ENCODE data around the gene UVRAG.
"Not testable (repeated sequence)": the region's sequence is repeated elsewhere in the genome, so short reads cannot be mapped to it uniquely, and the experiment has no call there.

The UVRAG gene

GRCh38 chr11:75836417-75836816 lies 21.4 kb downstream of the UVRAG start:
- DNase-seq (ENCODE audit: low read depth, low spot score), result no peak

- no peak for DNase-seq (ENCODE audit: low read depth, low spot score)
These were observed 24.8 kb downstream of the UVRAG start for GRCh38 chr11:75839851-75840250.

- DNase-seq (ENCODE audit: low read depth, low spot score), result no peak
These were observed 25.5 kb downstream of the UVRAG start for GRCh38 chr11:75840522-75840921.

- no peak for DNase-seq (ENCODE audit: low read depth, low spot score)
These were observed 26.7 kb downstream of the UVRAG start for GRCh38 chr11:75841739-75842138.

GRCh38 chr11:75845324-75845723 lies 30.3 kb downstream of the UVRAG start:
- no peak for DNase-seq (ENCODE audit: low read depth, low spot score)

GRCh38 chr11:75849894-75850293 lies 34.9 kb downstream of the UVRAG start:
- DNase-seq (ENCODE audit: low read depth, low spot score), result no peak

- no peak for DNase-seq (ENCODE audit: low read depth, low spot score)
These were observed 35.8 kb downstream of the UVRAG start for GRCh38 chr11:75850787-75851186.

- no peak for DNase-seq (ENCODE audit: low read depth, low spot score)
These were observed 36.2 kb downstream of the UVRAG start for GRCh38 chr11:75851203-75851602.

- no peak for DNase-seq (ENCODE audit: low read depth, low spot score)
These were observed 37.5 kb downstream of the UVRAG start for GRCh38 chr11:75852406-75853017.

GRCh38 chr11:75853563-75853962 lies 38.6 kb downstream of the UVRAG start:
- not testable (repeated sequence) for DNase-seq (ENCODE audit: low read depth, low spot score)

- DNase-seq (ENCODE audit: low read depth, low spot score), result no peak
These were observed 39.0 kb downstream of the UVRAG start for GRCh38 chr11:75853971-75854370.

GRCh38 chr11:75855206-75855605 lies 40.2 kb downstream of the UVRAG start:
- DNase-seq (ENCODE audit: low read depth, low spot score), result no peak

- no peak for DNase-seq (ENCODE audit: low read depth, low spot score)
These were observed 41.9 kb downstream of the UVRAG start for GRCh38 chr11:75856912-75857311.

- no peak for DNase-seq (ENCODE audit: low read depth, low spot score)
These were observed 43.0 kb downstream of the UVRAG start for GRCh38 chr11:75858042-75858441.

- DNase-seq (ENCODE audit: low read depth, low spot score), result no peak
These were observed 43.6 kb downstream of the UVRAG start for GRCh38 chr11:75858613-75859012.

GRCh38 chr11:75859614-75860013 lies 44.6 kb downstream of the UVRAG start:
- DNase-seq (ENCODE audit: low read depth, low spot score), result no peak

- no peak for DNase-seq (ENCODE audit: low read depth, low spot score)
These were observed 47.4 kb downstream of the UVRAG start for GRCh38 chr11:75862437-75862836.

- DNase-seq (ENCODE audit: low read depth, low spot score), result no peak
These were observed 52.9 kb downstream of the UVRAG start for GRCh38 chr11:75867778-75868374.

GRCh38 chr11:75868990-75869389 lies 54.0 kb downstream of the UVRAG start:
- no peak for DNase-seq (ENCODE audit: low read depth, low spot score)

- DNase-seq (ENCODE audit: low read depth, low spot score), result no peak
These were observed 54.8 kb downstream of the UVRAG start for GRCh38 chr11:75869661-75870455.

GRCh38 chr11:75872887-75873416 lies 57.9 kb downstream of the UVRAG start:
- DNase-seq (ENCODE audit: low read depth, low spot score), result no peak

GRCh38 chr11:75873417-75874221 lies 58.6 kb downstream of the UVRAG start:
- DNase-seq (ENCODE audit: low read depth, low spot score), result no peak
